ENCODE measurements around the gene MACROH2A1. TPM values are rescaled to one million over a fixed set of nuclear protein-coding genes. Genes with fewer than 3 reads are reported as not detected.

Gene MACROH2A1
- total RNA-seq, 4 donors from 2014 or later: 164 to 268 (median 170) TPM

- TF ChIP-seq POLR2A (IDR thresholded peaks at IDR 0.05) (no peak), CTCF (IDR thresholded peaks at IDR 0.05) (no peak), EP300 (IDR thresholded peaks at IDR 0.05) (no peak)
- no peak overlapping the region for H3K27ac ChIP-seq
Measured at GRCh38 chr5:135375040-135375793, 23.8 kb downstream of the MACROH2A1 start.

DNA sequence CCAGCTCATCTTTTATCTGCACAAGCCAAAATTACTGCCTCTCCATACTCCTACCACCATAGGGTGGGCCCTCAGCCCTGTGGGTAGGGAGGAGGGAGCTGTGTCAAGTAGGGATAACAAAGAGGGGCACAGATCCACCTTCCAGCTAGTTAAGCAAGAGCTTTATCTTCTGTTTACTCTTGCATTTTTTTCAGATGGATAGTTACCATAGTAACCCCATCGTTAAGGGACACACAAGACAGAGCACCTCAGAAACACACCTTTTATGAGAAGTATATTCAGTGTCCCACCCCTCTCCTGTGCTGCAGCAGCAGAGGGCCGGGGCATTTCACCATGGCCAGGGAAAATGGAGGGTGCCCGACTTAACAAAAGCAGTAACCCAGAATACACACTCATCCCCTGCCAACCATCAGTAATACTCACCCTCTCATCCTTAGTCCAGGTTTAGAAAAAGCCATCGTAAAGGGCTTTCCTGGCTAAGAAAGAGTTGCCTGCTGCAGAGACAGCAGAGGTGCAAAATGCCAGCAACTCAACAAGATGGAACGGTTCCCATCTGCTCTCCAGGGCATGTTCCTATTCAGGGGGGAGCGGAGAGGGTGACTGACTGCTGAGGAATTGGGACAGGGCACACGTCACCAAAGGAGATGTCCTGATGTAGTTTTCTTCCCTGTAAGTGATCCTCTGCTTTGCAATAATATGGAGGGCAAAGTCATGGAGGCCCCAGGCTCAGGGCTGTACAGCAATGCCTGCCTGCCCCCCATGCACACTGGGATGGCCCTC lies 25.1 kb downstream of the MACROH2A1 start:
- peaks cover 0 to 83% (median 5%) of the 10 kb centered on the region in 3 donors for H3K36me3 ChIP-seq
- H3K4me1 ChIP-seq: peaks cover 0 to 27% (median 0%) of the 10 kb centered on the region in 4 donors
- DNase-seq (ENCODE audit: low spot score in 2 of 2): no peak
- H3K4me3 ChIP-seq: no peak overlapping the region
- H3K9me3 ChIP-seq: no peaks in the 10 kb centered on the region
- no peak overlapping the region for H3K27ac ChIP-seq
- no peaks in the 10 kb centered on the region for H3K27me3 ChIP-seq
- 86 to 90% methylated on average over 7 of the region's 7 CpGs for WGBS, 2 donors
- TF ChIP-seq CTCF (IDR thresholded peaks at IDR 0.05): no peak
- TF ChIP-seq EP300 (IDR thresholded peaks at IDR 0.05): no peak
- TF ChIP-seq POLR2A (IDR thresholded peaks at IDR 0.05): no peak

More at GRCh38 chr5:135375040-135375793, 23.8 kb downstream of the MACROH2A1 start:
- H3K4me1 ChIP-seq: peaks cover 0 to 38% (median 3%) of the 10 kb centered on the region in 4 donors
- peaks cover 0 to 83% (median 0%) of the 10 kb centered on the region in 3 donors for H3K36me3 ChIP-seq
- DNase-seq (ENCODE audit: low spot score in 2 of 2): no peak
- H3K27me3 ChIP-seq: no peaks in the 10 kb centered on the region
- no peak overlapping the region for H3K4me3 ChIP-seq
- 68 to 69% methylated on average over 6 of the region's 6 CpGs for WGBS, 2 donors
- no peaks in the 10 kb centered on the region for H3K9me3 ChIP-seq

GRCh38 chr5:135372654-135373381 lies 26.2 kb downstream of the MACROH2A1 start:
- Histone ChIP-seq H3K4me1 (peaks cover 0 to 24% (median 0%) of the 10 kb centered on the region in 4 donors), H3K36me3 (peaks cover 0 to 83% (median 9%) of the 10 kb centered on the region in 3 donors), H3K9me3 (no peaks in the 10 kb centered on the region), H3K27ac (no peak overlapping the region), H3K27me3 (no peaks in the 10 kb centered on the region), H3K4me3 (no peak overlapping the region)
- 60 to 74% methylated on average over 10 of the region's 10 CpGs for WGBS, 2 donors
- TF ChIP-seq POLR2A (IDR thresholded peaks at IDR 0.05) (no peak), EP300 (IDR thresholded peaks at IDR 0.05) (no peak), CTCF (IDR thresholded peaks at IDR 0.05) (no peak)
- DNase-seq (ENCODE audit: low spot score in 2 of 2): no peak

- H3K36me3 ChIP-seq: peaks cover 0 to 83% (median 10%) of the 10 kb centered on the region in 3 donors
- H3K27me3 ChIP-seq: no peaks in the 10 kb centered on the region
- 73 to 76% methylated on average over 4 of the region's 4 CpGs for WGBS, 2 donors
- no peak overlapping the region for H3K4me3 ChIP-seq
- H3K9me3 ChIP-seq: no peaks in the 10 kb centered on the region
- DNase-seq (ENCODE audit: low spot score in 2 of 2): no peak
- TF ChIP-seq EP300 (IDR thresholded peaks at IDR 0.05) (no peak), POLR2A (IDR thresholded peaks at IDR 0.05) (no peak), CTCF (IDR thresholded peaks at IDR 0.05) (no peak)
- H3K4me1 ChIP-seq: peaks cover 0 to 15% (median 0%) of the 10 kb centered on the region in 4 donors
- no peak overlapping the region for H3K27ac ChIP-seq
Measured at GRCh38 chr5:135371622-135372232, 27.3 kb downstream of the MACROH2A1 start.
